Mesothelial cell of epicardium (in vitro differentiated cells): ENCODE data around the gene TBC1D5. TPM values are rescaled to one million over a fixed set of nuclear protein-coding genes. Genes with fewer than 3 reads are reported as not detected.
"Not testable (repeated sequence)": the region's sequence is repeated elsewhere in the genome, so short reads cannot be mapped to it uniquely, and the experiment has no call there.

Experiments
- DNase-seq, 2 experiments: peaks; one replicate each; pipeline ENCODE4 v3.0.0; 2021; ENCODE audit warnings: low spot score in 2 of 2; ENCODE audit not compliant: unreplicated experiment in 2 of 2
- H3K27ac Mint-ChIP-seq: 2 replicates; pipeline ENCODE4 v1.8.0; 2021; ENCODE audit warnings: mixed read lengths
- H3K27me3 Mint-ChIP-seq: 2 replicates; pipeline ENCODE4 v1.8.0; 2021; ENCODE audit warnings: low read depth, mixed read lengths
- H3K36me3 Mint-ChIP-seq: 2 replicates; pipeline ENCODE4 v1.8.0; 2021; ENCODE audit warnings: mixed read lengths
- H3K4me1 Mint-ChIP-seq: 2 replicates; pipeline ENCODE4 v1.8.0; 2021; ENCODE audit warnings: mixed read lengths
- H3K4me3 Mint-ChIP-seq: 2 replicates; pipeline ENCODE4 v1.8.0; 2021; ENCODE audit warnings: mild to moderate bottlenecking, moderate library complexity, mixed read lengths
- H3K9me3 Mint-ChIP-seq: 2 replicates; pipeline ENCODE4 v1.8.0; 2021; ENCODE audit warnings: mixed read lengths
- CTCF ChIP-seq: fragments of 200-600 bp; sonication (generic); IDR thresholded peaks from one replicate; pipeline ENCODE4 v1.5.0; 2021; ENCODE audit warnings: antibody characterized with exemption; ENCODE audit not compliant: unreplicated experiment
- total RNA-seq: library from RNA; stranded (reverse); gene quantifications from 3 replicates; pipeline ENCODE4 v1.2.1, GENCODE V29; 2021

Gene TBC1D5
- total RNA-seq, 1 donor from 2014 or later, result 75.3 TPM

- peaks cover 14% of the 10 kb centered on the region for H3K9me3 Mint-ChIP-seq
- H3K27me3 Mint-ChIP-seq, result no peaks in the 10 kb centered on the region
- no peak overlapping the region for H3K4me3 Mint-ChIP-seq
- no peak for TF ChIP-seq CTCF
- H3K27ac Mint-ChIP-seq, result no peak overlapping the region
- peaks cover 14% of the 10 kb centered on the region for H3K4me1 Mint-ChIP-seq
- H3K36me3 Mint-ChIP-seq, result peaks cover 29% of the 10 kb centered on the region
- DNase-seq, result no peak
These were observed 8.7 kb downstream of the TBC1D5 start for GRCh38 chr3:17733768-17734167.

- no peak for TF ChIP-seq CTCF
- Mint-ChIP-seq H3K9me3 (peaks cover 16% of the 10 kb centered on the region), H3K4me3 (no peak overlapping the region), H3K27ac (no peak overlapping the region), H3K4me1 (peaks cover 13% of the 10 kb centered on the region), H3K36me3 (peaks cover 32% of the 10 kb centered on the region), H3K27me3 (no peaks in the 10 kb centered on the region)
- no peak for DNase-seq
These were observed 9.2 kb downstream of the TBC1D5 start for GRCh38 chr3:17733215-17733614.

DNA sequence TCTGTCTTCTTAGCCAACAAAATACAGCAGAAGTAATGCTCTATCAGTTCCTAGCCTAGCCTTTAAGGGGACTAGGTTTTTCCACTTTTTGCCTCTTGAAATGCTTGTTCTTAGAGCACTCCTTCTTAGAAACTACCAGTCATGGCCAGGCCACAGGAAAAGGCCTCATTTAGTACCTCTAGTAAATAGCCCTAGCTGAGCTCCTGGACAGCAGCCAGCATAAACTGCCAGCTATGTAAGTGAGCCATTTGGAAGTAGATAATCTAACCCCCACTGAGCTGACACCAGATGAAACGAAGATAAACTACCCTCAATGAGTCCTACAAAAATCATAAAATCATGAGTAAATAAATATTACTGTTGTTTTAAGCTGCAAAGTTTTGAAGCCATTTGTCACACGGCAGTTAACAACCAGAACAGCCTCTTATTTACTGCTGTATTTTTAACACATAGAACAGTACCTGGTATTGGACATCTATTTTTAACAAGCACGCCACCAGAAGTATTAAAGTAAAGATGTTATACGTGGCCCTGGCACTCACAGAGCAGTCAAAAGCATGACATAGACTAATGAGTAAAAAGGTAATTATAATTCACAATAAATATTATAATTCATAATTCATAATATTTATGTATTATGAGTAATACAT lies 12.0 kb downstream of the TBC1D5 start:
- TF ChIP-seq CTCF, result no peak
- Mint-ChIP-seq H3K36me3 (peaks cover 52% of the 10 kb centered on the region), H3K27ac (peak overlapping the region; percentile 54), H3K27me3 (no peaks in the 10 kb centered on the region), H3K4me1 (peaks cover 3% of the 10 kb centered on the region), H3K9me3 (peaks cover 38% of the 10 kb centered on the region), H3K4me3 (no peak overlapping the region)
- DNase-seq, result no peak

DNA sequence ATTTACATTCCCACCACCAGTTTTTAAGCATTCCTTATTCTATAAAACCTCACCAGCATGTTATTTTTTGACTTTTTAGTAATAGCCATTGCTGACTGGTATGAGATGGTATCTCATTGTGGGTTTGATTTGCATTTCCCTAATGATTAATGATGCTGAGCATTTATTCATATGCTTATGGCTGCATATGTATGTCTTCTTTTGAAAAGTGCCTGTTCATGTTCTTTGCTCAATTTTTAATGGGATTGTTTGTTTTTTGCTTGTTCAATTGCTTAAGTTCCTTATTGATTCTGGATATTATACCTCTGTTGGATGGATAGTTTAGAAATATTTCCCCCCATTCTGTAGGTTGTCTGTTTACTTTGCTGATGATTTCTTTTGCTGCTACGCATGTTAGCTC lies 16.1 kb downstream of the TBC1D5 start:
- Mint-ChIP-seq H3K27ac (no peak overlapping the region), H3K4me3 (no peak overlapping the region), H3K36me3 (peaks cover 52% of the 10 kb centered on the region), H3K27me3 (no peaks in the 10 kb centered on the region), H3K4me1 (peaks cover 3% of the 10 kb centered on the region), H3K9me3 (peaks cover 40% of the 10 kb centered on the region)
- TF ChIP-seq CTCF, result no peak
- DNase-seq, result no peak

DNA sequence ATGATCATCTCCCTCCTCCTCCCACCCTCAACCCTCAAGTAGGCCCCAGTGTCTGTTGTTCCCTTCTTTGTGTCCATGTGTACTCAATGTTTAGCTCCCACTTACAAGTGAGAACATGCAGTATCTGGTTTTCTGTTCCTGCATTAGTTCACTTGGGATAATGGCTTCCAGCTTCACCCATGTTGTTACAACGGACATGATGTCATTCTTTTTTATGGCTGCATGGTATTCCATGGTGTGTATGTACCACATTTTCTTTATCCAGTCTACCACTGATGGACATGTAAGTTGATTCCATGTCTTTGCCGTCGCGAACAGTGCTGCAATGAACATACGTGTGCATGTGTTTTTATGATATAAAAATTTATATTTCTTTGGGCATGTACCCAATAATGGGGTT lies 16.6 kb downstream of the TBC1D5 start:
- H3K27me3 Mint-ChIP-seq, DNase-seq, H3K4me1 Mint-ChIP-seq, H3K4me3 Mint-ChIP-seq, H3K27ac Mint-ChIP-seq: not testable (repeated sequence)
- peaks cover 40% of the 10 kb centered on the region for H3K9me3 Mint-ChIP-seq
- peaks cover 50% of the 10 kb centered on the region for H3K36me3 Mint-ChIP-seq

- peaks cover 43% of the 10 kb centered on the region for H3K36me3 Mint-ChIP-seq
- H3K4me1 Mint-ChIP-seq, result peaks cover under 1% of the 10 kb centered on the region
- H3K27ac Mint-ChIP-seq, result no peak overlapping the region
- H3K9me3 Mint-ChIP-seq, result peaks cover 33% of the 10 kb centered on the region
- TF ChIP-seq CTCF, result no peak
- no peak overlapping the region for H3K4me3 Mint-ChIP-seq
- DNase-seq, result no peak
- H3K27me3 Mint-ChIP-seq, result no peaks in the 10 kb centered on the region
These were observed 17.5 kb downstream of the TBC1D5 start for GRCh38 chr3:17724948-17725347.
